Activated T-cell treated with anti-CD3 and anti-CD28 coated beads for 48 hours (primary cell): ENCODE results near the gene CDK6.

Source experiments
- DNase-seq: peaks from one replicate; pipeline ENCODE4 v3.0.0-alpha.2; 2020; ENCODE audit warnings: low read depth

Gene CDK6

GRCh38 chr7:92708111-92709042, 128.0 kb downstream of the CDK6 start:
- DNase-seq: no peak

GRCh38 chr7:92707435-92707834, 128.9 kb downstream of the CDK6 start:
- no peak for DNase-seq

GRCh38 chr7:92706563-92706962, 129.8 kb downstream of the CDK6 start:
- no peak for DNase-seq

- DNase-seq: no peak
Measured at GRCh38 chr7:92705831-92706230, 130.5 kb downstream of the CDK6 start.

- DNase-seq: no peak
Measured at GRCh38 chr7:92704858-92705257, 131.5 kb downstream of the CDK6 start.

GRCh38 chr7:92702535-92702934, 133.8 kb downstream of the CDK6 start:
- no peak for DNase-seq

- no peak for DNase-seq
Measured at GRCh38 chr7:92699966-92700514, 136.3 kb downstream of the CDK6 start.

- DNase-seq: no peak
Measured at GRCh38 chr7:92699560-92699959, 136.8 kb downstream of the CDK6 start.

GRCh38 chr7:92698237-92698841, 138.0 kb downstream of the CDK6 start:
- DNase-seq: no peak

- DNase-seq: no peak
Measured at GRCh38 chr7:92697414-92697813, 139.0 kb downstream of the CDK6 start.

GRCh38 chr7:92697012-92697411, 139.4 kb downstream of the CDK6 start:
- no peak for DNase-seq

- no peak for DNase-seq
Measured at GRCh38 chr7:92696584-92696983, 139.8 kb downstream of the CDK6 start.

GRCh38 chr7:92695308-92696261, 140.8 kb downstream of the CDK6 start:
- DNase-seq: no peak

- no peak for DNase-seq
Measured at GRCh38 chr7:92694211-92694610, 142.2 kb downstream of the CDK6 start.

- DNase-seq: no peak
Measured at GRCh38 chr7:92693519-92693918, 142.9 kb downstream of the CDK6 start.

- DNase-seq: no peak
Measured at GRCh38 chr7:92691578-92691977, 144.8 kb downstream of the CDK6 start.

- DNase-seq: peak; percentile 23
Measured at GRCh38 chr7:92685136-92686042, 151.0 kb downstream of the CDK6 start.

GRCh38 chr7:92684274-92684673, 152.1 kb downstream of the CDK6 start:
- no peak for DNase-seq

- DNase-seq: no peak
Measured at GRCh38 chr7:92682903-92683539, 153.4 kb downstream of the CDK6 start.

- DNase-seq: no peak
Measured at GRCh38 chr7:92682330-92682729, 154.0 kb downstream of the CDK6 start.
